Left lung (tissue), 10 donors: Measurements from ENCODE around the gene BEND6. TPM values are rescaled to one million over a fixed set of nuclear protein-coding genes. Genes with fewer than 3 reads are reported as not detected.

Experiments
- ATAC-seq: fragments of 200-7000 bp; cut with Tn5 transposase; one replicate; pipeline ENCODE4 v1.9.1; 2020; ENCODE audit warnings: moderate library complexity
- DNase-seq, 4 donors: peaks; one replicate each; pipeline ENCODE4 v3.0.0-alpha.2; 2013 to 2020
- H3K27ac ChIP-seq, 2 donors: fragments of 200-600 bp; sonication (generic) in 1 of 2; one replicate each; pipeline versions ENCODE4 v1.5.0 to v1.8.0; 2020 to 2021
- H3K27me3 ChIP-seq, 2 donors: fragments of 200-600 bp; sonication (generic) in 1 of 2; one replicate each; pipeline versions ENCODE4 v1.5.0 to v1.8.0; 2020 to 2021
- H3K36me3 ChIP-seq, 2 donors: fragments of 200-600 bp; sonication (generic) in 1 of 2; one replicate each; pipeline versions ENCODE4 v1.5.0 to v1.8.0; 2020 to 2021
- H3K4me1 ChIP-seq, 2 donors: fragments of 200-600 bp; one replicate each; pipeline ENCODE4 v1.8.0; 2021
- H3K4me3 ChIP-seq, 2 donors: fragments of 200-600 bp; sonication (generic) in 1 of 2; one replicate each; pipeline versions ENCODE4 v1.5.0 to v1.8.0; 2020 to 2021; ENCODE audit warnings: mild to moderate bottlenecking in 1 of 2
- H3K9me3 ChIP-seq, 2 donors: fragments of 200-600 bp; sonication (generic) in 1 of 2; one replicate each; pipeline versions ENCODE4 v1.5.0 to v1.8.0; 2020 to 2021
- intact Hi-C, 2 donors: fragments of 100-400 bp; cut with DNase I; formaldehyde crosslinking; loops; one replicate each; pipeline versions ENCODE4 v1.11.2 to v1.14.2; 2022
- polyA plus RNA-seq, 6 donors: library from polyadenylated mRNA; unstranded; fragments of 120-200 nt; gene quantifications; one replicate each; pipeline ENCODE4 v1.2.1, GENCODE V29; 2013; ENCODE audit not compliant: insufficient read length in 6 of 6
- total RNA-seq, 2 donors: library from RNA; stranded (reverse); fragmentation: NEBNext Ultra II Directional; extraction: Animal tissue kit (Norgen Biotek cat#: 25700); gene quantifications; one replicate each; pipeline ENCODE4 v1.2.1, GENCODE V29; 2021
- TF ChIP-seq, protein P1 (sequence below), 2 donors: fragments of 200-600 bp; sonication (generic) in 1 of 2; IDR thresholded peaks; one replicate each; pipeline versions ENCODE4 v1.5.0 to v1.8.0; 2021; ENCODE audit warnings: antibody characterized with exemption in 2 of 2
- donor health status: DM: no; HTN: yes; CAD: no.
- donor health status: DM: no; HTN: no; CAD: no.

The BEND6 gene
- total and polyA plus RNA-seq, 8 donors, result 1.1 to 3.8 (median 1.6) TPM

GRCh38 chr6:56933650-56934049 lies 21.3 kb upstream of the BEND6 start:
- DNase-seq (no peak), ATAC-seq (no peak)
- Histone ChIP-seq H3K9me3 (no peaks in the 10 kb centered on the region), H3K4me1 (no peaks in the 10 kb centered on the region), H3K36me3 (no peaks in the 10 kb centered on the region), H3K4me3 (no peak overlapping the region), H3K27ac (no peak overlapping the region), H3K27me3 (no peaks in the 10 kb centered on the region)
- intact Hi-C loops, result no loop called here
- TF ChIP-seq, protein P1, sequence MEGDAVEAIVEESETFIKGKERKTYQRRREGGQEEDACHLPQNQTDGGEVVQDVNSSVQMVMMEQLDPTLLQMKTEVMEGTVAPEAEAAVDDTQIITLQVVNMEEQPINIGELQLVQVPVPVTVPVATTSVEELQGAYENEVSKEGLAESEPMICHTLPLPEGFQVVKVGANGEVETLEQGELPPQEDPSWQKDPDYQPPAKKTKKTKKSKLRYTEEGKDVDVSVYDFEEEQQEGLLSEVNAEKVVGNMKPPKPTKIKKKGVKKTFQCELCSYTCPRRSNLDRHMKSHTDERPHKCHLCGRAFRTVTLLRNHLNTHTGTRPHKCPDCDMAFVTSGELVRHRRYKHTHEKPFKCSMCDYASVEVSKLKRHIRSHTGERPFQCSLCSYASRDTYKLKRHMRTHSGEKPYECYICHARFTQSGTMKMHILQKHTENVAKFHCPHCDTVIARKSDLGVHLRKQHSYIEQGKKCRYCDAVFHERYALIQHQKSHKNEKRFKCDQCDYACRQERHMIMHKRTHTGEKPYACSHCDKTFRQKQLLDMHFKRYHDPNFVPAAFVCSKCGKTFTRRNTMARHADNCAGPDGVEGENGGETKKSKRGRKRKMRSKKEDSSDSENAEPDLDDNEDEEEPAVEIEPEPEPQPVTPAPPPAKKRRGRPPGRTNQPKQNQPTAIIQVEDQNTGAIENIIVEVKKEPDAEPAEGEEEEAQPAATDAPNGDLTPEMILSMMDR (IDR thresholded peaks at IDR 0.05), result no peak

DNA sequence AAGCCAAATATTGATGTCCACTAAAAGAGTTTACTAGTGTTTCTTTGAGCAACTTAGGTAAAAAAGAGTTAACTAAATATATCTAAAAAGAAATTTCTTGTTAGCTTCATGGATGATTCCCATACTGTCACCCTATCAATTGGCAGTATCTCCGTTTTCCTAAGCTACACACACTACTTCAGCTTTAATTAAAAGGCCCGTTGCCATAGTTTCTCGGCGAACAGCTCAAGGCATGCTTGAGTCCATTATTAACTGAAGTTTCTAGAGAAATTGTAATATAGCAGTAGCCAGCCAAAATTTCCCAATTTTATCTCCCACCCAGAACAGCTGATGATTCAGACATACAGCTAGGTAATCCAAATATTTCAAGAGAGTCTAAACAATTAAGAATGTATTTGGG lies 20.0 kb upstream of the BEND6 start:
- intact Hi-C loops, result no loop called here

DNA sequence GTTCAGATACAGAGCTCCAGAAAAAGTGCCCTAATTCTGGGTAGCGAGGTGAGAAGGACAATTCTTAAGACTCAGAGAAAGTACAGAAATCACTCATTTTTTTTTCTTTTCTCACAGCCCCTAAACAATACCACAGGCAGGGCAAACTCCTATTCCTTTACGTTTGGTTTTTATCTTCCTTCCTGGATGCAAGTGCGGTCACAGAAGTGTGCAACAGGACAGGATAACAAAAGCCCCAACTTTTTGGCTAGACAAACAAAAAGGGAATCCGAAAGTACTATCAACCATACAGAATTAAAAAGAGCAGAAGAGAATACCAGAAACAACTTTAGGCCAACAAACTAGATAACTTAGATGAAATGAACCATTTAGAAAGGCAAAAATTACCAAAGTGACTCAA lies 18.4 kb upstream of the BEND6 start:
- H3K4me1 ChIP-seq, result no peaks in the 10 kb centered on the region
- no peaks in the 10 kb centered on the region for H3K27me3 ChIP-seq
- DNase-seq, result no peak
- no peaks in the 10 kb centered on the region for H3K36me3 ChIP-seq
- no peak overlapping the region for H3K4me3 ChIP-seq
- H3K9me3 ChIP-seq, result peaks cover 0 to 11% of the 10 kb centered on the region in 2 donors
- ATAC-seq, result no peak
- TF ChIP-seq, protein P1 (IDR thresholded peaks at IDR 0.05), result no peak
- intact Hi-C loops, result no loop called here
- H3K27ac ChIP-seq, result no peak overlapping the region

More for the DNA sequence above, 20.0 kb upstream of the BEND6 start:
- no peaks in the 10 kb centered on the region for H3K9me3 ChIP-seq
- ATAC-seq (no peak), DNase-seq (no peak)
- H3K36me3 ChIP-seq, result no peaks in the 10 kb centered on the region
- no peak overlapping the region for H3K4me3 ChIP-seq
- no peaks in the 10 kb centered on the region for H3K27me3 ChIP-seq
- TF ChIP-seq, protein P1 (IDR thresholded peaks at IDR 0.05), result no peak
- H3K27ac ChIP-seq, result no peak overlapping the region
- H3K4me1 ChIP-seq, result no peaks in the 10 kb centered on the region

- Histone ChIP-seq H3K4me1 (no peaks in the 10 kb centered on the region), H3K27ac (no peak overlapping the region), H3K36me3 (no peaks in the 10 kb centered on the region), H3K9me3 (peaks cover 0 to 14% of the 10 kb centered on the region in 2 donors), H3K4me3 (no peak overlapping the region), H3K27me3 (no peaks in the 10 kb centered on the region)
- intact Hi-C loops, result no loop called here
- TF ChIP-seq, protein P1 (IDR thresholded peaks at IDR 0.05), result no peak
- ATAC-seq (peak; percentile 80), DNase-seq (peak in 1 of 4 donors; percentile 38)
Observed at GRCh38 chr6:56938649-56939191, 16.2 kb upstream of the BEND6 start.

- ATAC-seq, result no peak
- no peaks in the 10 kb centered on the region for H3K27me3 ChIP-seq
- no peaks in the 10 kb centered on the region for H3K4me1 ChIP-seq
- no peak for DNase-seq
- TF ChIP-seq, protein P1 (IDR thresholded peaks at IDR 0.05), result no peak
- no peaks in the 10 kb centered on the region for H3K36me3 ChIP-seq
- H3K9me3 ChIP-seq, result peaks cover 0 to 14% of the 10 kb centered on the region in 2 donors
- H3K4me3 ChIP-seq, result no peak overlapping the region
- no peak overlapping the region for H3K27ac ChIP-seq
- intact Hi-C loops, result no loop called here
Observed at GRCh38 chr6:56940463-56940862, 14.4 kb upstream of the BEND6 start.
